Liver (tissue), 9 donors: Measurements from ENCODE around the gene FRA10AC1. TPM values are rescaled to one million over a fixed set of nuclear protein-coding genes. Genes with fewer than 3 reads are reported as not detected.

ENCODE experiments used
- DNase-seq: peaks from one replicate; pipeline ENCODE4 v3.0.0-alpha.2; 2017; ENCODE audit warnings: low spot score
- H3K27ac ChIP-seq, 2 donors: one replicate each; pipeline ENCODE4 v1.7.0; 2013; ENCODE audit warnings: inconsistent platforms in 2 of 2, low read length in 2 of 2, control low read depth in 1 of 2, low read depth in 1 of 2, mild to moderate bottlenecking in 1 of 2
- H3K27me3 ChIP-seq, 4 donors: one replicate each; pipeline versions ENCODE4 v1.6.1 to v1.7.0; 2013; ENCODE audit warnings: low read length in 3 of 4, inconsistent platforms in 1 of 4, mild to moderate bottlenecking in 1 of 4, moderate library complexity in 1 of 4; ENCODE audit not compliant: control insufficient read depth in 4 of 4, insufficient read depth in 4 of 4
- H3K36me3 ChIP-seq, 4 donors: one replicate each; pipeline versions ENCODE4 v1.6.1 to v1.7.0; 2013; ENCODE audit warnings: low read length in 3 of 4, mild to moderate bottlenecking in 3 of 4, low read depth in 1 of 4, moderate library complexity in 1 of 4; ENCODE audit not compliant: control insufficient read depth in 4 of 4, insufficient read depth in 3 of 4
- H3K4me1 ChIP-seq, 4 donors: one replicate each; pipeline versions ENCODE4 v1.6.1 to v1.7.0; 2013; ENCODE audit warnings: low read length in 3 of 4, mild to moderate bottlenecking in 3 of 4, moderate library complexity in 1 of 4; ENCODE audit not compliant: control insufficient read depth in 4 of 4, insufficient read depth in 4 of 4
- H3K4me3 ChIP-seq, 3 donors: one replicate each; pipeline versions ENCODE4 v1.6.1 to v1.7.0; 2013; ENCODE audit warnings: low read length in 3 of 3, control low read depth in 1 of 3, low read depth in 1 of 3, mild to moderate bottlenecking in 1 of 3
- H3K9ac ChIP-seq, 2 donors: one replicate each; pipeline ENCODE4 v1.7.0; 2013; ENCODE audit warnings: low read length in 2 of 2, mild to moderate bottlenecking in 2 of 2, moderate library complexity in 2 of 2, control low read depth in 1 of 2, low read depth in 1 of 2
- H3K9me3 ChIP-seq, 4 donors: one replicate each; pipeline versions ENCODE4 v1.6.1 to v1.7.0; 2013; ENCODE audit warnings: low read length in 3 of 4; ENCODE audit not compliant: control insufficient read depth in 4 of 4
- ATF3 ChIP-seq: IDR thresholded peaks from 2 replicates; pipeline ENCODE4 v1.6.1; 2016; ENCODE audit warnings: antibody characterized with exemption
- CTCF ChIP-seq: fragments of 150-350 bp; IDR thresholded peaks from 2 replicates; pipeline ENCODE4 v1.5.1; 2017; ENCODE audit warnings: improper control_type of control experiment, low read depth, low read length; ENCODE audit not compliant: missing input control
- EGR1 ChIP-seq, 2 donors: IDR thresholded peaks; 2 replicates each; pipeline ENCODE4 v1.6.1; 2016 to 2018; ENCODE audit warnings: antibody characterized with exemption in 2 of 2, low read depth in 2 of 2
- FOXA1 ChIP-seq: IDR thresholded peaks from 2 replicates; pipeline ENCODE4 v1.6.1; 2016; ENCODE audit warnings: antibody characterized with exemption
- FOXA2 ChIP-seq: IDR thresholded peaks from 2 replicates; pipeline ENCODE4 v1.6.1; 2016; ENCODE audit warnings: antibody characterized with exemption
- GABPA ChIP-seq, 2 donors: IDR thresholded peaks in 1 of 2; conservative IDR thresholded peaks in 1 of 2; 2 replicates each; pipeline ENCODE4 v1.6.1; 2016; ENCODE audit warnings: antibody characterized with exemption in 2 of 2, mild to moderate bottlenecking in 1 of 2, moderate library complexity in 1 of 2
- HNF4A ChIP-seq, 2 donors: conservative IDR thresholded peaks; 2 replicates each; pipeline ENCODE4 v1.6.1; 2016; ENCODE audit warnings: antibody characterized with exemption in 2 of 2, mild to moderate bottlenecking in 2 of 2
- HNF4G ChIP-seq: IDR thresholded peaks from 2 replicates; pipeline ENCODE4 v1.6.1; 2016; ENCODE audit warnings: antibody characterized with exemption
- JUND ChIP-seq, 2 donors: IDR thresholded peaks; 2 replicates each; pipeline ENCODE4 v1.6.1; 2016; ENCODE audit warnings: antibody characterized with exemption in 2 of 2
- MAX ChIP-seq: IDR thresholded peaks from 2 replicates; pipeline ENCODE4 v1.6.1; 2016; ENCODE audit warnings: antibody characterized with exemption
- NR2F2 ChIP-seq: IDR thresholded peaks from 2 replicates; pipeline ENCODE4 v1.6.1; 2016; ENCODE audit warnings: antibody characterized with exemption
- RAD21 ChIP-seq, 2 donors: IDR thresholded peaks; 2 replicates each; pipeline ENCODE4 v1.6.1; 2016; ENCODE audit warnings: antibody characterized with exemption in 2 of 2, mild to moderate bottlenecking in 2 of 2
- REST ChIP-seq: IDR thresholded peaks from 2 replicates; pipeline ENCODE4 v1.6.1; 2016; ENCODE audit warnings: antibody characterized with exemption, mild to moderate bottlenecking
- RXRA ChIP-seq, 2 donors: IDR thresholded peaks; 2 replicates each; pipeline ENCODE4 v1.6.1; 2017 to 2018; ENCODE audit warnings: antibody characterized with exemption in 2 of 2, mild to moderate bottlenecking in 1 of 2
- SP1 ChIP-seq: IDR thresholded peaks from 2 replicates; pipeline ENCODE4 v1.6.1; 2018; ENCODE audit warnings: antibody characterized with exemption, mild to moderate bottlenecking
- TAF1 ChIP-seq: conservative IDR thresholded peaks from 2 replicates; pipeline ENCODE4 v1.6.1; 2016; ENCODE audit warnings: antibody characterized with exemption, mild to moderate bottlenecking
- YY1 ChIP-seq: IDR thresholded peaks from 2 replicates; pipeline ENCODE4 v1.6.1; 2016; ENCODE audit warnings: antibody characterized with exemption, mild to moderate bottlenecking
- ZBTB33 ChIP-seq: IDR thresholded peaks from 2 replicates; pipeline ENCODE4 v1.6.1; 2016; ENCODE audit warnings: antibody characterized with exemption
- WGBS: extraction: QIAGEN DNeasy Blood & Tissue Kit; methylation state at CpG from one replicate; pipeline ENCODE4 v1.1.7; 2013; 5-methylcytosine and 5-hydroxymethylcytosine counted together
- polyA plus RNA-seq, 2 donors: library from polyadenylated mRNA; stranded (reverse) in 1 of 2; unstranded in 1 of 2; fragments of 200-250 nt in 1 of 2; fragments of >200 nt in 1 of 2; fragmentation: Nextera tagmentation in 1 of 2; extraction: Ambion mirVana in 1 of 2; gene quantifications; one replicate each; pipeline versions ENCODE4 v1.2.1 to v1.2.3, GENCODE V29; 2013 to 2015
- total RNA-seq, 2 donors: library from RNA; depleted of rRNA; stranded (reverse); fragments of >200 nt; gene quantifications; one replicate each; pipeline ENCODE4 v1.2.3, GENCODE V29; 2014
- donor health status: healthy.
- donor health status: healthy.
- donor health status: healthy.
- donor health status: healthy.
- donor health status: healthy.

The FRA10AC1 gene
- total and polyA plus RNA-seq, 4 donors: 2.5 to 19.2 (median 5.8) TPM

GRCh38 chr10:93678386-93678785 is 24.0 kb downstream of the FRA10AC1 start:
- 96% methylated on average over 4 of the region's 4 CpGs for WGBS
- no peak for TF ChIP-seq RAD21 (IDR thresholded peaks at IDR 0.05)
- no peak for TF ChIP-seq ATF3
- no peak for TF ChIP-seq EGR1 (IDR thresholded peaks at IDR 0.05; ENCODE audit: low read depth in 2 of 2)
- no peak for TF ChIP-seq GABPA (IDR thresholded peaks at IDR 0.05 in 1 of 2, conservative IDR thresholded peaks at IDR 0.05 in 1 of 2)
- TF ChIP-seq YY1: no peak
- no peak for TF ChIP-seq NR2F2
- no peak for TF ChIP-seq CTCF
- no peak for TF ChIP-seq TAF1
- no peak for TF ChIP-seq MAX
- no peak for TF ChIP-seq HNF4G
- no peak for TF ChIP-seq ZBTB33
- TF ChIP-seq FOXA2: no peak
- no peak for TF ChIP-seq HNF4A (conservative IDR thresholded peaks at IDR 0.05)
- TF ChIP-seq REST: no peak
- no peak for TF ChIP-seq FOXA1
- TF ChIP-seq SP1: no peak
- no peak for TF ChIP-seq RXRA (IDR thresholded peaks at IDR 0.05)
- TF ChIP-seq JUND (IDR thresholded peaks at IDR 0.05): no peak
- H3K9me3 ChIP-seq: no peaks in the 10 kb centered on the region
- peaks cover 1 to 35% (median 19%) of the 10 kb centered on the region in 4 donors for H3K4me1 ChIP-seq
- H3K4me3 ChIP-seq: no peak overlapping the region
- H3K9ac ChIP-seq: no peak overlapping the region
- peaks cover 2% of the 10 kb centered on the region in 4 donors for H3K36me3 ChIP-seq
- no peak overlapping the region for H3K27ac ChIP-seq
- H3K27me3 ChIP-seq: no peaks in the 10 kb centered on the region
- no peak for DNase-seq
